CD4-positive, alpha-beta T cell treated with Interleukin-4 for 1 hour (primary cell): ENCODE measurements around the gene CASP7.

ENCODE experiments used
- DNase-seq, 2 donors: peaks; one replicate each; pipeline ENCODE4 v3.0.0-alpha.2; 2020 to 2022

CASP7 gene

GRCh38 chr10:113666682-113667252, 12.9 kb upstream of the CASP7 start:
- DNase-seq, result no peak

GRCh38 chr10:113680190-113681111, 739 bp downstream of the CASP7 start:
- peak; percentile 61 to 76 for DNase-seq

GRCh38 chr10:113681533-113682470, 2.1 kb downstream of the CASP7 start:
- DNase-seq, result peak; percentile 33 to 52

GRCh38 chr10:113683300-113683699, 3.6 kb downstream of the CASP7 start:
- no peak for DNase-seq

GRCh38 chr10:113686028-113686427, 6.3 kb downstream of the CASP7 start:
- no peak for DNase-seq

- no peak for DNase-seq
These were observed 7.3 kb downstream of the CASP7 start for GRCh38 chr10:113687037-113687436.

- peak in 1 of 2 donors; percentile 14 for DNase-seq
These were observed 9.3 kb downstream of the CASP7 start for GRCh38 chr10:113689057-113689456.

- DNase-seq, result no peak
These were observed 9.9 kb downstream of the CASP7 start for GRCh38 chr10:113689574-113689973.

GRCh38 chr10:113690749-113691148, 11.0 kb downstream of the CASP7 start:
- DNase-seq, result no peak

- no peak for DNase-seq
These were observed 11.7 kb downstream of the CASP7 start for GRCh38 chr10:113691381-113691780.

- DNase-seq, result no peak
These were observed 12.6 kb downstream of the CASP7 start for GRCh38 chr10:113692271-113692670.

- DNase-seq, result no peak
These were observed 13.6 kb downstream of the CASP7 start for GRCh38 chr10:113693348-113693747.

GRCh38 chr10:113695691-113696090, 16.0 kb downstream of the CASP7 start:
- DNase-seq, result no peak

GRCh38 chr10:113697595-113697994, 17.9 kb downstream of the CASP7 start:
- no peak for DNase-seq

GRCh38 chr10:113704637-113705343, 25.1 kb downstream of the CASP7 start:
- peak in 1 of 2 donors; percentile 34 for DNase-seq

- DNase-seq, result no peak
These were observed 25.6 kb downstream of the CASP7 start for GRCh38 chr10:113705344-113705652.

GRCh38 chr10:113706623-113707022, 26.9 kb downstream of the CASP7 start:
- no peak for DNase-seq

GRCh38 chr10:113708640-113709039, 28.9 kb downstream of the CASP7 start:
- no peak for DNase-seq

GRCh38 chr10:113709221-113709838, 29.6 kb downstream of the CASP7 start:
- no peak for DNase-seq

GRCh38 chr10:113711142-113711541, 31.4 kb downstream of the CASP7 start:
- DNase-seq, result no peak

GRCh38 chr10:113712024-113712423, 32.3 kb downstream of the CASP7 start:
- no peak for DNase-seq
